ENCODE results near the gene TSN. TPM values are rescaled to one million over a fixed set of nuclear protein-coding genes. Genes with fewer than 3 reads are reported as not detected.
A peak's percentile ranks its signal among the peaks of the same experiment; 100 is the strongest.

Gene TSN
- polyA plus RNA-seq, 1 of the 3 experiments (the other 2 are of a cell fraction) = 26.1 TPM

GRCh38 chr2:121771976-121772742 is 16.7 kb downstream of the TSN start (continued):
- TF ChIP-seq REST (IDR thresholded peaks at IDR 0.05; ENCODE audit: low read depth, low read length) (no peak), MXI1 (IDR thresholded peaks at IDR 0.05; ENCODE audit: low read depth, low read length) (peak; percentile 61; the same call in 1 of the 2 replicates), NFIC (IDR thresholded peaks at IDR 0.05; ENCODE audit: borderline replicate concordance) (no peak), TAF1 (IDR thresholded peaks at IDR 0.05; ENCODE audit: borderline replicate concordance, low read depth, low read length) (no peak), NRF1 (IDR thresholded peaks at IDR 0.05; ENCODE audit: low read depth, low read length) (no peak), TCF12 (IDR thresholded peaks at IDR 0.05) (peak; percentile 47; the same call in 1 of the 2 replicates), MEF2A (IDR thresholded peaks at IDR 0.05; ENCODE audit: borderline replicate concordance, low read depth) (no peak), RAD21 (IDR thresholded peaks at IDR 0.05; ENCODE audit: low read length) (peak; percentile 31; the same call in 1 of the 2 replicates), POLR2AphosphoS5 (IDR thresholded peaks at IDR 0.05; ENCODE audit: low read depth, low read length) (no peak), MAX (IDR thresholded peaks at IDR 0.05; ENCODE audit: low read depth) (no peak), GATA2 (CRISPR knock-in tag; IDR thresholded peaks at IDR 0.05) (no peak; the same call in 1 of the 2 replicates), USF1 (IDR thresholded peaks at IDR 0.05; ENCODE audit: borderline replicate concordance, low read depth) (no peak), CHD2 (IDR thresholded peaks at IDR 0.05; ENCODE audit: low read length, partially characterized antibody) (peak; percentile 79), RCOR1 (IDR thresholded peaks at IDR 0.05; ENCODE audit: low read length) (peak; percentile 84), SIN3A (IDR thresholded peaks at IDR 0.05; ENCODE audit: borderline replicate concordance, low read depth, low read length) (no peak), YY1 (IDR thresholded peaks at IDR 0.05; ENCODE audit: low read depth) (no peak), PBX3 (IDR thresholded peaks at IDR 0.05) (no peak), SMC3 (IDR thresholded peaks at IDR 0.05; ENCODE audit: low read depth, low read length) (no peak), EP300 (IDR thresholded peaks at IDR 0.05; ENCODE audit: borderline replicate concordance in 1 of 2, low read depth in 1 of 2, low read length in 1 of 2) (peak in 1 of 2 experiments; percentile 94; a peak in 2 of 4 replicates), RFX5 (IDR thresholded peaks at IDR 0.05; ENCODE audit: low read length) (no peak), CTCF (IDR thresholded peaks at IDR 0.05) (no peak)

All from SK-N-SH (cell line).